OCI-LY7 (cell line): ENCODE measurements around the gene COL5A1. TPM values are rescaled to one million over a fixed set of nuclear protein-coding genes. Genes with fewer than 3 reads are reported as not detected.

Source experiments
- BruUV-seq: library from RNA; stranded (reverse); fragments of 400-500 nt; replicated peaks from 2 replicates; lab custom pipeline; 2021; lab: Mats Ljungman, UMichigan
- CTCF ChIA-PET: fragments of 300-600 bp; sonication (Branson Sonifier 250); formaldehyde crosslinking; loops from one replicate; lab custom pipeline; 2022; ENCODE audit warnings: antibody characterized with exemption; ENCODE audit not compliant: unreplicated experiment; lab: Charles Lee
- POLR2A ChIA-PET: fragments of 300-600 bp; sonication (Branson Sonifier 250); formaldehyde crosslinking; loops from one replicate; lab custom pipeline; 2022; ENCODE audit warnings: antibody characterized with exemption; lab: Charles Lee
- DNase-seq: peaks from one replicate; pipeline ENCODE4 v3.0.0-alpha.2; 2015; ENCODE audit warnings: low spot score
- H2AFZ ChIP-seq: fragments of 200-600 bp; sonication (generic), shearing (Covaris generic); 2 replicates; pipeline ENCODE4 v1.6.1; 2014; ENCODE audit warnings: mild to moderate bottlenecking, antibody characterized with exemption, low read length, moderate library complexity
- H3K27ac ChIP-seq: fragments of 200-600 bp; sonication (generic); 2 replicates; pipeline ENCODE4 v1.5.1; 2014; ENCODE audit warnings: mixed run types, low read depth, mild to moderate bottlenecking, moderate library complexity, low read length, inconsistent platforms; ENCODE audit not compliant: poor library complexity, severe bottlenecking
- H3K36me3 ChIP-seq: fragments of 200-600 bp; sonication (generic); 2 replicates; pipeline ENCODE4 v1.6.1; 2014; ENCODE audit warnings: mild to moderate bottlenecking, antibody characterized with exemption, low read length, moderate library complexity, mixed read lengths; ENCODE audit not compliant: insufficient read depth
- H3K4me1 ChIP-seq: fragments of 200-600 bp; sonication (generic); 2 replicates; pipeline ENCODE4 v1.5.1; 2014; ENCODE audit warnings: mild to moderate bottlenecking, low read length; ENCODE audit not compliant: insufficient read depth, poor library complexity, severe bottlenecking
- H3K4me2 ChIP-seq: fragments of 200-600 bp; sonication (generic); 2 replicates; pipeline ENCODE4 v1.6.1; 2014; ENCODE audit warnings: mild to moderate bottlenecking, low read length
- H3K4me3 ChIP-seq: fragments of 200-600 bp; sonication (generic); 2 replicates; pipeline ENCODE4 v1.5.1; 2014; ENCODE audit warnings: mild to moderate bottlenecking, low read depth, low read length; ENCODE audit not compliant: poor library complexity, severe bottlenecking
- H3K79me2 ChIP-seq: fragments of 200-600 bp; sonication (generic); 2 replicates; pipeline ENCODE4 v1.6.1; 2016; ENCODE audit warnings: low read depth, mild to moderate bottlenecking, low read length, moderate library complexity, mixed read lengths; ENCODE audit not compliant: insufficient read depth
- H3K9me2 ChIP-seq: fragments of 200-600 bp; sonication (generic); 2 replicates; pipeline ENCODE4 v1.6.1; 2016; ENCODE audit warnings: mild to moderate bottlenecking, low read length, mixed read lengths; ENCODE audit not compliant: insufficient read depth
- H3K9me3 ChIP-seq: fragments of 200-600 bp; sonication (generic); 2 replicates; pipeline ENCODE4 v1.6.1; 2014; ENCODE audit warnings: mild to moderate bottlenecking, mixed run types, low read length, mixed read lengths
- H4K20me1 ChIP-seq: fragments of 200-600 bp; sonication (generic); 2 replicates; pipeline ENCODE4 v1.6.1; 2014; ENCODE audit warnings: mild to moderate bottlenecking, antibody characterized with exemption, low read length, moderate library complexity, mixed read lengths; ENCODE audit not compliant: insufficient read depth
- CTCF ChIP-seq: fragments of 200-600 bp; sonication (generic); conservative IDR thresholded peaks from 2 replicates; pipeline ENCODE4 v1.5.1; 2014; ENCODE audit warnings: mild to moderate bottlenecking, antibody characterized with exemption, low read length, moderate library complexity, mixed read lengths
- EZH2phosphoT487 ChIP-seq: fragments of 200-600 bp; sonication (generic); IDR thresholded peaks from 2 replicates; pipeline ENCODE4 v1.6.1; 2018; ENCODE audit warnings: low read depth, borderline replicate concordance, mild to moderate bottlenecking, mixed run types, antibody characterized with exemption, low read length, moderate library complexity, mixed read lengths
- intact Hi-C: fragments of 100-400 bp; cut with micrococcal nuclease; formaldehyde crosslinking; loops from one replicate; pipeline ENCODE4 v1.10.0; 2022; ENCODE audit not compliant: unreplicated experiment
- total RNA-seq, 2 experiments: library from RNA; depleted of rRNA in 1 of 2; stranded (reverse); fragments of >200 nt in 1 of 2; shearing (Covaris generic) in 1 of 2; gene quantifications; 2 replicates each; pipeline ENCODE4 v1.2.3, GENCODE V29; 2014 to 2022

The COL5A1 gene
- total RNA-seq, 2 experiments from 2014 or later: 12.2 to 28.6 TPM

- DNase-seq: no peak
- no peak overlapping the region for H2AFZ ChIP-seq
- H3K4me1 ChIP-seq: no peaks in the 10 kb centered on the region
- 0 out of 2 replicates have a peak, but pooled peaks cover 3% of the 10 kb centered on the region for H3K9me3 ChIP-seq
- TF ChIP-seq EZH2phosphoT487 (no peak), CTCF (no peak)
- ChIA-PET POLR2A (no interaction called here), CTCF (no interaction called here)
- H3K27ac ChIP-seq: no peak overlapping the region
- intact Hi-C loops: no loop called here
- BruUV-seq: no TSS peak
- no peaks in the 10 kb centered on the region for H3K9me2 ChIP-seq
- H3K36me3 ChIP-seq: no peaks in the 10 kb centered on the region
- no peak overlapping the region for H3K4me2 ChIP-seq
- no peaks in the 10 kb centered on the region for H3K79me2 ChIP-seq
- H3K4me3 ChIP-seq: no peak overlapping the region
- H4K20me1 ChIP-seq: no peaks in the 10 kb centered on the region
Measured at GRCh38 chr9:134753191-134753590, 111.6 kb downstream of the COL5A1 start.

- BruUV-seq: no TSS peak
- no peak for DNase-seq
- TF ChIP-seq CTCF: no peak
- no peak for TF ChIP-seq EZH2phosphoT487
Measured at GRCh38 chr9:134755221-134755907, 113.8 kb downstream of the COL5A1 start.

GRCh38 chr9:134756098-134756497, 114.5 kb downstream of the COL5A1 start:
- ChIA-PET CTCF (no interaction called here), POLR2A (no interaction called here)
- no peak for DNase-seq
- no peaks in the 10 kb centered on the region for H3K4me1 ChIP-seq
- no peaks in the 10 kb centered on the region for H3K36me3 ChIP-seq
- no peaks in the 10 kb centered on the region for H4K20me1 ChIP-seq
- no TSS peak for BruUV-seq
- H3K4me3 ChIP-seq: no peak overlapping the region
- H3K9me2 ChIP-seq: no peaks in the 10 kb centered on the region
- H3K9me3 ChIP-seq: no peaks in the 10 kb centered on the region
- intact Hi-C loops: no loop called here
- TF ChIP-seq EZH2phosphoT487 (no peak), CTCF (no peak)
- H2AFZ ChIP-seq: no peak overlapping the region
- no peaks in the 10 kb centered on the region for H3K79me2 ChIP-seq
- H3K4me2 ChIP-seq: no peak overlapping the region
- H3K27ac ChIP-seq: no peak overlapping the region

More at GRCh38 chr9:134755221-134755907, 113.8 kb downstream of the COL5A1 start:
- no peak overlapping the region for H3K4me2 ChIP-seq
- H2AFZ ChIP-seq: no peak overlapping the region
- ChIA-PET POLR2A (no interaction called here), CTCF (no interaction called here)
- H3K27ac ChIP-seq: no peak overlapping the region
- no peaks in the 10 kb centered on the region for H3K4me1 ChIP-seq
- H3K79me2 ChIP-seq: no peaks in the 10 kb centered on the region
- H4K20me1 ChIP-seq: no peaks in the 10 kb centered on the region
- intact Hi-C loops: no loop called here
- H3K4me3 ChIP-seq: no peak overlapping the region
- H3K36me3 ChIP-seq: no peaks in the 10 kb centered on the region
- no peaks in the 10 kb centered on the region for H3K9me3 ChIP-seq
- no peaks in the 10 kb centered on the region for H3K9me2 ChIP-seq
